ENCODE results near the gene NMU.

- TF ChIP-seq CTCF (IDR thresholded peaks at IDR 0.05) (no peak), POLR2A (IDR thresholded peaks at IDR 0.05) (no peak)
Observed at GRCh38 chr4:55578341-55579010, 57.6 kb downstream of the NMU start.
